Upper lobe of left lung (tissue), 6 donors: Measurements from ENCODE around the gene KDM4B. TPM values are rescaled to one million over a fixed set of nuclear protein-coding genes. Genes with fewer than 3 reads are reported as not detected.

Source experiments
- ATAC-seq, 2 donors: fragments of 200-7000 bp; cut with Tn5 transposase; one replicate each; pipeline ENCODE4 v1.9.1; 2022; ENCODE audit warnings: mild to moderate bottlenecking in 2 of 2, moderate library complexity in 2 of 2; ENCODE audit not compliant: low FRiP score in 2 of 2
- DNase-seq, 2 donors: peaks; one replicate each; pipeline ENCODE4 v3.0.0-alpha.2; 2019 to 2020
- H3K27ac ChIP-seq, 4 donors: fragments of 200-600 bp; sonication (generic); one replicate each; pipeline ENCODE4 v1.5.1; 2016 to 2019
- H3K27me3 ChIP-seq, 4 donors: fragments of 200-600 bp; sonication (generic); one replicate each; pipeline ENCODE4 v1.5.1; 2017 to 2019
- H3K36me3 ChIP-seq, 4 donors: fragments of 200-600 bp; sonication (generic); one replicate each; pipeline ENCODE4 v1.5.1; 2016 to 2019
- H3K4me1 ChIP-seq, 4 donors: fragments of 200-600 bp; sonication (generic); one replicate each; pipeline ENCODE4 v1.5.1; 2018 to 2019
- H3K4me3 ChIP-seq, 4 donors: fragments of 200-600 bp; sonication (generic); one replicate each; pipeline ENCODE4 v1.5.1; 2017 to 2019; ENCODE audit warnings: mild to moderate bottlenecking in 2 of 4, moderate library complexity in 1 of 4
- H3K9me3 ChIP-seq, 4 donors: fragments of 200-600 bp; sonication (generic); one replicate each; pipeline ENCODE4 v1.5.1; 2018 to 2019
- CTCF ChIP-seq, 6 experiments: fragments of 450-650 bp in 4 of 6; fragments of 200-600 bp in 2 of 6; sonication (generic) in 2 of 6; IDR thresholded peaks; one replicate each; pipeline ENCODE4 v1.5.1; 2016 to 2019; ENCODE audit warnings: antibody characterized with exemption in 6 of 6
- EP300 ChIP-seq, 4 donors: sonication (generic); formaldehyde crosslinking; IDR thresholded peaks; one replicate each; pipeline ENCODE4 v1.5.1; 2017; ENCODE audit warnings: antibody characterized with exemption in 4 of 4, control low read depth in 2 of 4
- POLR2A ChIP-seq, 4 donors: fragments of 450-650 bp; IDR thresholded peaks; one replicate each; pipeline ENCODE4 v1.5.1; 2016 to 2017; ENCODE audit warnings: antibody characterized with exemption in 4 of 4, mild to moderate bottlenecking in 2 of 4
- POLR2AphosphoS5 ChIP-seq, 2 donors: sonication (generic); formaldehyde crosslinking; IDR thresholded peaks; one replicate each; pipeline ENCODE4 v1.5.1; 2017; ENCODE audit warnings: antibody characterized with exemption in 2 of 2
- WGBS, 2 donors: methylation state at CpG; one replicate each; pipeline ENCODE4 v1.1.5; 2017 to 2018; 5-methylcytosine and 5-hydroxymethylcytosine counted together
- total RNA-seq, 6 donors: library from RNA; depleted of rRNA in 4 of 6; stranded (reverse); fragments of >200 nt in 4 of 6; gene quantifications; one replicate each; pipeline versions ENCODE4 v1.1.0 to v1.2.1, GENCODE V29; 2016 to 2021
- donor health status: DM: no; HTN: no; CAD: no; lungs with moderate emphysema.
- donor health status: DM: no; HTN: yes; CAD: no; lungs with severe emphysema.

The KDM4B gene
- total RNA-seq, 6 donors from 2014 or later, result 28.1 to 112 (median 38.2) TPM

- Histone ChIP-seq H3K9me3 (no peaks in the 10 kb centered on the region), H3K4me1 (peaks cover 0 to 6% (median 3%) of the 10 kb centered on the region in 4 donors), H3K27me3 (no peaks in the 10 kb centered on the region), H3K4me3 (no peak overlapping the region), H3K27ac (no peak overlapping the region), H3K36me3 (peaks cover 2 to 73% (median 57%) of the 10 kb centered on the region in 4 donors)
- no peak for TF ChIP-seq POLR2AphosphoS5 (IDR thresholded peaks at IDR 0.05)
- no peak for TF ChIP-seq CTCF (IDR thresholded peaks at IDR 0.05)
- no peak for TF ChIP-seq EP300 (IDR thresholded peaks at IDR 0.05)
- DNase-seq, result no peak
- WGBS, 2 donors, result 91 to 95% methylated on average over 17 to 19 of the region's 19 CpGs
- no peak for ATAC-seq
These were observed 117.3 kb downstream of the KDM4B start for GRCh38 chr19:5086230-5086629.

GRCh38 chr19:5086725-5087439, 118.0 kb downstream of the KDM4B start:
- 92 to 100% methylated on average over 6 to 15 of the region's 20 CpGs for WGBS, 2 donors
- no peak for TF ChIP-seq CTCF (IDR thresholded peaks at IDR 0.05)
- no peak overlapping the region for H3K4me3 ChIP-seq
- H3K4me1 ChIP-seq, result peaks cover 0 to 12% (median 5%) of the 10 kb centered on the region in 4 donors
- H3K9me3 ChIP-seq, result no peaks in the 10 kb centered on the region
- peaks cover 2 to 67% (median 51%) of the 10 kb centered on the region in 4 donors for H3K36me3 ChIP-seq
- DNase-seq, result peak in 1 of 2 donors; percentile 65
- no peaks in the 10 kb centered on the region for H3K27me3 ChIP-seq
- no peak overlapping the region for H3K27ac ChIP-seq
- no peak for ATAC-seq

- no peak overlapping the region for H3K4me3 ChIP-seq
- H3K27ac ChIP-seq, result no peak overlapping the region
- WGBS, 2 donors, result 96 to 98% methylated on average over 8 of the region's 8 CpGs
- no peaks in the 10 kb centered on the region for H3K9me3 ChIP-seq
- H3K4me1 ChIP-seq, result peaks cover 0 to 14% (median 5%) of the 10 kb centered on the region in 4 donors
- ATAC-seq (no peak), DNase-seq (no peak)
- TF ChIP-seq CTCF (IDR thresholded peaks at IDR 0.05), result no peak
- no peak for TF ChIP-seq EP300 (IDR thresholded peaks at IDR 0.05)
- TF ChIP-seq POLR2A (IDR thresholded peaks at IDR 0.05), result no peak
- TF ChIP-seq POLR2AphosphoS5 (IDR thresholded peaks at IDR 0.05), result no peak
- H3K36me3 ChIP-seq, result peaks cover 0 to 60% (median 37%) of the 10 kb centered on the region in 4 donors
- H3K27me3 ChIP-seq, result no peaks in the 10 kb centered on the region
These were observed 120.4 kb downstream of the KDM4B start for GRCh38 chr19:5089283-5089682.

- WGBS, 2 donors, result 92 to 98% methylated on average over 6 to 7 of the region's 18 CpGs
- TF ChIP-seq CTCF (IDR thresholded peaks at IDR 0.05) (no peak), POLR2A (IDR thresholded peaks at IDR 0.05) (no peak), EP300 (IDR thresholded peaks at IDR 0.05) (no peak), POLR2AphosphoS5 (IDR thresholded peaks at IDR 0.05) (no peak)
- Histone ChIP-seq H3K4me3 (no peak overlapping the region), H3K4me1 (peaks cover 0 to 14% (median 5%) of the 10 kb centered on the region in 4 donors), H3K27me3 (no peaks in the 10 kb centered on the region), H3K9me3 (no peaks in the 10 kb centered on the region), H3K27ac (no peak overlapping the region), H3K36me3 (peaks cover 0 to 51% (median 35%) of the 10 kb centered on the region in 4 donors)
- ATAC-seq (no peak), DNase-seq (peak in 1 of 2 donors; percentile 18)
These were observed 121.6 kb downstream of the KDM4B start for GRCh38 chr19:5090465-5091017.
